Common myeloid progenitor, CD34-positive (primary cell): ENCODE measurements around the gene AGPAT3.

Source experiments
- CTCF ChIA-PET: fragments of 350-600 bp; sonication (Branson Sonifier 250); formaldehyde crosslinking; loops from one replicate; lab custom pipeline; 2021; ENCODE audit warnings: antibody characterized with exemption; lab: Charles Lee
- POLR2A ChIA-PET: fragments of 350-600 bp; sonication (Branson Sonifier 250); formaldehyde crosslinking; loops from one replicate; lab custom pipeline; 2021; ENCODE audit warnings: antibody characterized with exemption; lab: Charles Lee
- DNase-seq, 3 donors: peaks; one replicate each; pipeline versions ENCODE4 v3.0.0 to v3.0.0-alpha.2; 2013
- H3K27ac ChIP-seq, 2 experiments: 1 replicate in 1 of 2; 2 replicates in 1 of 2; pipeline ENCODE4 v1.7.0; 2013; ENCODE audit warnings: inconsistent platforms in 2 of 2, low read length in 2 of 2, mild to moderate bottlenecking in 2 of 2, low read depth in 1 of 2, moderate library complexity in 1 of 2; ENCODE audit not compliant: severe bottlenecking in 2 of 2, insufficient read depth in 1 of 2, poor library complexity in 1 of 2
- H3K27me3 ChIP-seq, 5 experiments: replicated peaks in 2 of 5; 1 replicate in 3 of 5; 2 replicates in 2 of 5; pipeline versions ENCODE4 v1.6.1 to v1.7.0; 2013; ENCODE audit warnings: low read length in 4 of 5, mild to moderate bottlenecking in 2 of 5, moderate library complexity in 2 of 5, inconsistent platforms in 1 of 5; ENCODE audit not compliant: insufficient read depth in 5 of 5, control insufficient read depth in 4 of 5
- H3K36me3 ChIP-seq, 4 experiments: 1 replicate in 2 of 4; 2 replicates in 2 of 4; pipeline versions ENCODE4 v1.6.1 to v1.7.0; 2013; ENCODE audit warnings: low read length in 3 of 4, control low read depth in 1 of 4, mild to moderate bottlenecking in 1 of 4; ENCODE audit not compliant: control insufficient read depth in 4 of 4, insufficient read depth in 4 of 4
- H3K4me1 ChIP-seq, 4 experiments: 1 replicate in 3 of 4; 2 replicates in 1 of 4; pipeline versions ENCODE4 v1.6.1 to v1.7.1; 2013; ENCODE audit warnings: low read length in 3 of 4, mild to moderate bottlenecking in 3 of 4, control low read depth in 1 of 4, inconsistent platforms in 1 of 4, moderate library complexity in 1 of 4; ENCODE audit not compliant: control insufficient read depth in 4 of 4, insufficient read depth in 4 of 4; ENCODE audit errors: control extremely low read depth in 1 of 4
- H3K4me3 ChIP-seq, 7 experiments: 1 replicate in 4 of 7; 2 replicates in 3 of 7; pipeline versions ENCODE4 v1.5.1 to v1.7.0; 2013; ENCODE audit warnings: mild to moderate bottlenecking in 7 of 7, low read length in 6 of 7, moderate library complexity in 6 of 7, inconsistent platforms in 2 of 7, low read depth in 2 of 7, control low read depth in 1 of 7; ENCODE audit not compliant: insufficient read depth in 4 of 7, control insufficient read depth in 1 of 7; ENCODE audit errors: extremely low read depth in 1 of 7
- H3K9me3 ChIP-seq, 5 experiments: 1 replicate in 4 of 5; 2 replicates in 1 of 5; pipeline versions ENCODE4 v1.6.1 to v1.7.1; 2013; ENCODE audit warnings: low read length in 4 of 5, mild to moderate bottlenecking in 2 of 5, inconsistent platforms in 1 of 5, low read depth in 1 of 5, moderate library complexity in 1 of 5; ENCODE audit not compliant: control insufficient read depth in 4 of 5, insufficient read depth in 2 of 5; ENCODE audit errors: control extremely low read depth in 1 of 5
- WGBS: methylation state at CpG from one replicate; pipeline ENCODE4 v1.1.5; 2013; ENCODE audit not compliant: insufficient coverage; 5-methylcytosine and 5-hydroxymethylcytosine counted together

AGPAT3 gene

GRCh38 chr21:43965911-43966585 lies 101.0 kb downstream of the AGPAT3 start:
- no peak overlapping the region for H3K4me3 ChIP-seq
- ChIA-PET CTCF (interaction anchor here (1.4 kb wide), 1 partner anchor 157 kb away, joined by 3 read pairs; no protein-coding TSS in a partner anchor), POLR2A (no interaction called here)
- no peak for DNase-seq
- no peaks in the 10 kb centered on the region for H3K27me3 ChIP-seq
- H3K9me3 ChIP-seq, result no peaks in the 10 kb centered on the region
- no peaks in the 10 kb centered on the region for H3K4me1 ChIP-seq
- 94% methylated on average over 14 of the region's 17 CpGs for WGBS
- H3K36me3 ChIP-seq, result peaks cover 6 to 45% (median 31%) of the 10 kb centered on the region in 4 experiments
- H3K27ac ChIP-seq, result no peak overlapping the region

- no peak overlapping the region for H3K27ac ChIP-seq
Observed at GRCh38 chr21:43966946-43967512, 102.0 kb downstream of the AGPAT3 start.

GRCh38 chr21:43967981-43968380 lies 103.0 kb downstream of the AGPAT3 start:
- no peak overlapping the region for H3K4me3 ChIP-seq
- peaks cover 9 to 52% (median 35%) of the 10 kb centered on the region in 4 experiments for H3K36me3 ChIP-seq
- no peak for DNase-seq
- POLR2A ChIA-PET, result no interaction called here
- H3K27me3 ChIP-seq, result no peaks in the 10 kb centered on the region
- H3K27ac ChIP-seq, result no peak overlapping the region
- CTCF ChIA-PET, result interaction anchor here (0.7 kb wide), 1 partner anchor 33 kb away, joined by 3 read pairs; no protein-coding TSS in a partner anchor
- WGBS, result 84% methylated on average over 8 of the region's 15 CpGs
- no peaks in the 10 kb centered on the region for H3K9me3 ChIP-seq
- no peaks in the 10 kb centered on the region for H3K4me1 ChIP-seq

More at GRCh38 chr21:43966946-43967512, 102.0 kb downstream of the AGPAT3 start:
- ChIA-PET POLR2A (no interaction called here), CTCF (interaction anchor here (1.4 kb wide), 1 partner anchor 158 kb away, joined by 3 read pairs; no protein-coding TSS in a partner anchor)
- H3K4me1 ChIP-seq, result no peaks in the 10 kb centered on the region
- peaks cover 6 to 48% (median 34%) of the 10 kb centered on the region in 4 experiments for H3K36me3 ChIP-seq
- H3K27me3 ChIP-seq, result no peaks in the 10 kb centered on the region
- H3K4me3 ChIP-seq, result no peak overlapping the region
- DNase-seq, result no peak
- 97% methylated on average over 13 of the region's 18 CpGs for WGBS
- H3K9me3 ChIP-seq, result no peaks in the 10 kb centered on the region

GRCh38 chr21:43968410-43969114 lies 103.5 kb downstream of the AGPAT3 start:
- ChIA-PET POLR2A (no interaction called here), CTCF (interaction anchor here (0.7 kb wide), 1 partner anchor 33 kb away, joined by 3 read pairs; no protein-coding TSS in a partner anchor)
- no peaks in the 10 kb centered on the region for H3K4me1 ChIP-seq
- no peak for DNase-seq
- H3K27me3 ChIP-seq, result no peaks in the 10 kb centered on the region
- H3K4me3 ChIP-seq, result no peak overlapping the region
- over 99% methylated on average over 18 of the region's 19 CpGs for WGBS
- H3K9me3 ChIP-seq, result no peaks in the 10 kb centered on the region
- no peak overlapping the region for H3K27ac ChIP-seq
- H3K36me3 ChIP-seq, result peaks cover 9 to 49% (median 37%) of the 10 kb centered on the region in 4 experiments

GRCh38 chr21:43969115-43969444 lies 104.1 kb downstream of the AGPAT3 start:
- 97% methylated on average over 12 of the region's 17 CpGs for WGBS
- Histone ChIP-seq H3K4me1 (no peaks in the 10 kb centered on the region), H3K27me3 (no peaks in the 10 kb centered on the region), H3K9me3 (no peaks in the 10 kb centered on the region), H3K4me3 (no peak overlapping the region), H3K36me3 (peaks cover 9 to 49% (median 37%) of the 10 kb centered on the region in 4 experiments), H3K27ac (no peak overlapping the region)
- no peak for DNase-seq
- ChIA-PET POLR2A (no interaction called here), CTCF (no interaction called here)

- Histone ChIP-seq H3K4me3 (no peak overlapping the region), H3K4me1 (peaks cover 0 to 3% (median 0%) of the 10 kb centered on the region in 4 experiments), H3K27ac (no peak overlapping the region), H3K27me3 (no peaks in the 10 kb centered on the region), H3K9me3 (no peaks in the 10 kb centered on the region), H3K36me3 (peaks cover 7 to 49% (median 37%) of the 10 kb centered on the region in 4 experiments)
- ChIA-PET CTCF (interaction anchor here (0.9 kb wide), 1 partner anchor 30 kb away, joined by 3 read pairs; no protein-coding TSS in a partner anchor), POLR2A (no interaction called here)
- 96% methylated on average over 16 of the region's 18 CpGs for WGBS
- DNase-seq, result no peak
Observed at GRCh38 chr21:43970551-43970950, 105.5 kb downstream of the AGPAT3 start.
